Activated CD8-positive, alpha-beta memory T cell treated with anti-CD3 and anti-CD28 coated beads for 1 hour (primary cell): ENCODE measurements around the gene HEMGN.
A peak's percentile ranks its signal among the peaks of the same experiment; 100 is the strongest.

Source experiments
- DNase-seq, 2 donors: peaks; one replicate each; pipeline ENCODE4 v3.0.0-alpha.2; 2020; ENCODE audit warnings: low read depth in 1 of 2; ENCODE audit errors: extremely low read depth in 1 of 2

HEMGN gene

GRCh38 chr9:97933297-97933998 is 4.5 kb downstream of the HEMGN start:
- DNase-seq: no peak

- DNase-seq: no peak
These were observed 7.0 kb downstream of the HEMGN start for GRCh38 chr9:97930972-97931371.

GRCh38 chr9:97928986-97929604 is 8.9 kb downstream of the HEMGN start:
- no peak for DNase-seq

DNA sequence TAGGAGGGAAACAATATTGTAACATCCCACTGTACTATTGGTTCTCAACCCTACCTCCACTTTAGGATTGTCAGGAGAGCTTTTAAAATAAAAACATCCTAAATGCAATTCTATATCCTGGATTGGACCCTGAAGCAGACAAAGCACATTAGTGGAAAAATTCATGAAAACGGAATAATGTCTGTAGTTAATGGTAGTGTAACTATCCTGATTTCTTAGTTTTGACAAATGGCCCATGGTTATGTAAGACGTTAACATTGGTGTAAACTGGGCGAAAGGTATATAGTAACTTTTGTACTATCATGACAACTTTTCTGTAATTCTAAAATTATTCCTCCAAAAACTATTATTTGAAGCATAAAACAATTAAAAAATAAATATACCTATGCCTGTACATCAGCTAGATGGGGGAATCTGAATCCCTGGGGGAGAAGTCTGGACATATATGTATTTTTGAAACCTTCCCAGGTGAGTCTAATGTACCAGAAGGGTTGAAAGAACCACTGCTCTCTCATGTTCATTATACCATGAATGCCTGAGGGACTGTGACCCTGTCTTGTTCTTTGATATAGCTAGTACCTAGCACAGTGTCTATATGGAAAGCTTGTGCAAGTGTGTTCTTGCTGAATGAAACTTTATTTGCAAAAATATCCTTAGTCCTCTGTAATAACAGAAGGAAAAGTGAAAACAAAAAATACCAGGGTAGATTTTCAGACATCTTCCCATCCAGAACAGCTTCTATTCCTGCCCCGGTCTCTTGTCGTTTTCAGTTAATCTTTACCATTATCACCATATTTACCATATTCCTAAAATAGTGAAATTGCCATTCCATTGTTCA is 12.3 kb downstream of the HEMGN start:
- no peak for DNase-seq

GRCh38 chr9:97924386-97924785 is 13.6 kb downstream of the HEMGN start:
- no peak for DNase-seq

DNA sequence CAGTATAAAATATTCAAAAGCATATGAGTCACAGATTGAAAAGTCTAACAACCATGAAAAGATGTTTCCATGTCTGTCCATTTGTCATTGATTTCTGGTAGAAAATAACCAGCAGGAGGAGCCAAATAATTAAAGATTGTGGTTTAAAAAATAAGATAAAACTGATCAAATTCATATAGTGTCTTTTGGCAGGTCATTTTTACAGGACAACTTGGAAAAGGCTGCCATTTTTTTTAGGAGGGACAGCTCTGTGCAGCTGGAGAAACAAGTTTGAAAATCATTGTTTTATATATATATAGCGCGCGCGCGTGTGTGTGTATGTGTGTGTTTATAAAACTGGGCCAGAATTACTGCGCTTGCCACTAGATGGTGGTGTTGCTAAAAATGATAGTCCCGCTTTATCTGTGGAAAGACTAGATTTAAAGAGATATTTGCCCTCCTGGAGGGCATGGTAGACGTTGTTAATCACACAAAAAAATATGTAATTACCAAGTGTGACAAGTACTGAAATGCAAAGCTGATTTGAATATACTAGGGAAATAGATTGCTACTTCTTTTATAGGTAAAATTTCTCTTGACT is 14.4 kb downstream of the HEMGN start:
- DNase-seq: peak in 1 of 2 donors; percentile 55

DNA sequence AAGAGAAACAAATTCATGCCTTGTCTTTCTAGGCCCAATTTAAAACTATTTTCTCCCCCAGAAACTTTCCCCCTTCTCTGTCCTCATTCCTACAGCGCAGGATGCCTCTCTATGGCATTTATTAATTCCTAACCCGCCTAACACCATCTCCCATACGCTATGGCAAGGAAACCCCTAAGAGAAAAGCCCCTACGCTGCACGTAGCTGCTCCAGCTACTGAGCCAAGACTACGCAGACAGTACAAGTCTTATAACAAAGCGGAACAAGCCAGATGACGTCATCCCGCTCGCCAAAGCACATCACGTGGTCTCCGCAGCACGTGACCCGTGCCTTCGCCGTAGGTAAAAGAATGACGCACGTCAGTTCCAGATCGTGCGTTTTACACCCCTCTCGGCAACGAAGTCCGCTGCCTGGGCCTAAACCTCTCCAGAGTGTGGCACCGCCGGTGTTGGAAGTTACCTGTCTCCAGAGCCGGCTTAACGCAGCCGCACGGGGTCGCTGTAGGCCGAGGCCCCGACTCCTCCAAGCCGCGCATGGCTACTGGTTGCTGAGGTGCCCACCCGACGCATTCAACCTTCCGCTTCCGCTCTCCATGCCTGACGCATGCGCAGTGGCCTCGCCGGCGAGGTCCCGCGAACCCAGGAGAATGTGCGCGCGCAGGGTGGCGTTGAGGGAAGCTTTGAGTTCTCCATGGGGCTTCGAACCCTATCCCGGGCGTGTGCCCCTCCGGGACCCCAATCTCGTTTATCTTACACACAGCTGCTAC is 15.8 kb downstream of the HEMGN start, which contains the start of gene TRMO:
Gene TRMO (minus strand): TSS at position 542 of the 766 bp plus-strand sequence. CDS start 7 bp downstream, at position 535.
- DNase-seq: peak; percentile 93 to 99

- no peak for DNase-seq
These were observed 18.7 kb downstream of the HEMGN start for GRCh38 chr9:97919217-97919813.

- DNase-seq: no peak
These were observed 19.4 kb downstream of the HEMGN start for GRCh38 chr9:97918611-97919010.

DNA sequence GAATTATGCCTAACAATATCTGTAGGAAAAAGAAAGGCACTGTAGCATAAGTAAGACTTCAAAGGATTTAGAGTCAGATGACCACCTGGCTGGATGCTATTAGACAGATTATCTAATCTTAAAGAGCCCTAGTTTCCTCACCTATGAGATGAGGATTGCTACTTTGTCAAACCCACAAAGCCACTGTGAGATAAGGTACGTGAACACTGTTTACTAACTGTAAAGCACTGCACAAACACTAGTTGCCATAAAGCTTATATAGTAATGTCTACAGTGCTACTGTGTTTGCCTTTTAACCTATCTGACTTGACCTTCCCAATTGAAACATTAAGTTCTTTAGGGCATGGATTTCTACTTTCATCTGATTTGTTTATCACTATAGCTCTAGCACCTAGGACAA is 26.0 kb downstream of the HEMGN start:
- no peak for DNase-seq

DNA sequence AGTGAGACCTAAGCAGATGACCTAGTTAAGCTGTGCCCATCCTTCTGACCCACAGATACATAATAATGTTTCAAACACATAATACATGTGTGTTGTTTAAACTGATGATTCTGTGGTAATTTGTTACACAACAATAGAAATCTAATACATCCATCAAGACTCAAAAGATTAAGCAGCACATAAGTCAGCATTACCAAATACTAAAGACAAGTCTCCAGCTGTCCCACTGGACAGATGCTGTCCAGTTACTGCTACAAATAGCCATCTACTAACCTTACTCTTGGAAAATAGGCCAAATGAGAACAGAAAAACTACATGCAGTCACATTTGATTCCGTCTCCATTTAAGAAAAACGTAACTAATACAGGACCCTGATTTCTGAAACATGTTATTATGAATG is 26.4 kb downstream of the HEMGN start:
- DNase-seq: no peak

- DNase-seq: no peak
These were observed 27.6 kb downstream of the HEMGN start for GRCh38 chr9:97910357-97910756.

DNA sequence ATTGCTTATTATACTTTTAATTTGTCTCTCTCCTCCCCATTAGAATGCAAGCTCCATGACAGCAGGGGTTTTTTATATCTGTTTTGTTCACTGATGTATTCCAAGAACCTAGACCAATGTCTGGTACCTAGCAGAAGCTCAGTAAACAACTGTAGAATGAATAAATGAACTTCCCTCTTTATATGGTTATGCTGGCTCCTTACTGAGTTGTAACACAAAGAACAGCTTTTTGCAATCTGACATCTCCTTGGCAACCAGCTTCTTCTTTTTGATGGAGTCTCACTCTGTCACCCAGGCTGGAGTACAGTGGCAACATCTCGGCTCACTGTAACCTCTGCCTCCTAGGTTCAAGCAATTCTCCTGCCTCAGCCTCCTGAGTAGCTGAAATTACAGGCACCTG is 29.3 kb downstream of the HEMGN start:
- no peak for DNase-seq

GRCh38 chr9:97907632-97908031 is 30.3 kb downstream of the HEMGN start:
- no peak for DNase-seq

DNA sequence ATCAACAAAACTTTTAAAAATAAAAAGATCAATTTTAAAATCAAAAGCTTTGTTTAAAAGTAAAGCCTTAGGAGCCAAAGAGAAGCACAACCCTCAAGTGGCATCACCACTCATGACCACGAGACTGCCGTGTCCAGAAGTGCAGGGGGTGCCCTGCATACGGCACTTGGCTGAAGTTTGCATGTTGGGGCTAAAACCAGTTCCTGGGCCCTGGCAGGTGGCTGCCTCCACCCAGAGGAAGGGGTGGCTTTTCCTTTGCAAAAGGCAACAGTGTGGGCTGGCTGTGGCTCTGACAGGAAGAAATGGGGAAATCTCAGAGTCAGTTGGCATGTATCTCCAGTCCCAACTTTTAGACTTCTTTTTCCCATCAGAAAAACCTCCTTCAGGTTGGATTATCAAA is 30.9 kb downstream of the HEMGN start:
- DNase-seq: no peak

- DNase-seq: no peak
These were observed 31.6 kb downstream of the HEMGN start for GRCh38 chr9:97906236-97906831.

DNA sequence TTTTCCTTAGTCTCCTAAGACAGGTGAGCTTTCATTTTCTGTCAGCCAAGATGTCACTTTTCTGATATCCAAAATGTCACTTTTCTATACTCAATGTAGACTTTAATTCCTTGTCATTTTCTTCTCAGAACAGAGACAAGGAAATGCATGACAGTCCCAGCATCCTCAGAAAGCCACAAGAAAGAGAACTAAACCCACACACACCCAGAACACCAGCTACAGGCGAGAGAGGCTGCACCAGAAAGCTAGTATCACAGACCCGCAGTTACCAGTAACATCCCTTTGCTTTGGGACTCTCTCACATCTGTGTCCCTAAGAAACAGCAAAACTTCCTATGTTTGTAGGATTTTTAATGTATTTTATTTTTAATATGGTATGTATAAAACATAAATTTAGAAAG is 32.7 kb downstream of the HEMGN start:
- DNase-seq: no peak

- no peak for DNase-seq
These were observed 33.2 kb downstream of the HEMGN start for GRCh38 chr9:97904725-97905124.

GRCh38 chr9:97903177-97903576 is 34.8 kb downstream of the HEMGN start:
- DNase-seq: no peak
